GM18508 (cell line): ENCODE data around the gene TGFBR2.

ENCODE experiments used
- ATAC-seq: cut with Tn5 transposase; IDR thresholded peaks from one replicate; pipeline ENCODE4 v1.9.1; 2021; ENCODE audit warnings: moderate number of reproducible peaks; ENCODE audit not compliant: insufficient read depth, unreplicated experiment

Gene TGFBR2

DNA sequence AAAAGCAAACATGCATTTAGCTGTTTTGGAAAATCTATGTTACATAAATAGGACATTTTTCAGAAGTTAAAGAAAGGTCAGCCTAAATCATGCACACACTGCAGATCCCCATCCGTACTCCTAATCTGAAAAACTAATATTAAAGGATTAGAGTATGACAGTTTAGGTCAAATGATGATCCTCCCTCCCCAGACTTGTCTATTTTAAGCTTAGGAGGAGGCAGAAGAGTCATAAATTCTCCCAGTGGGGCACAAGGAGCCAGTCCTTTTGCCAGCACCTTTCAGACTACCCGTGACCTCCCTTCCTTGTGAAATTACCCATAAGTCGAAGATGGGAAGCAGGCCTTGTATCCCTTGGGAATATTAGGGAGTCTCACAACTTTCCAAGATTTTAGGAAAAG, 78.0 kb downstream of the TGFBR2 start:
- ATAC-seq: no peak

DNA sequence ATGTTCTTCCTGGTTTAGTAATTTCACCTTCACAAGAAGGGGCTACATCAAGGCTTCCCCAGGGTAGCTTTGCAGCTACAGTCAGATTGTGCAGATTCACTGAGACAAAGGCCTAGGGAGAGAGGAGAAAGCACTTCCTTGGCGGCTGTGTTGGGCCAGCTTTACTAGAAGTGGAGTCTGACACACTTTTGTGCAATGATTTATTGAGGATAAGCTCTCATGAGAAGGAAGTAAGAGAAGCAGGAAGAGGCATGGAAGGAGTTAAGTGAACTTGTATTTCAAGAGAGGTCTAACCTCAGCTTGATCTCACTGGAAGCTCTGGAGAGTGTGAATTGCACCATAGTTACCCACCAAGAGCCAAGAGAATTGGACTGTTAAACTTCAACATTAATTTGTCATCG, 78.9 kb downstream of the TGFBR2 start:
- ATAC-seq: no peak

DNA sequence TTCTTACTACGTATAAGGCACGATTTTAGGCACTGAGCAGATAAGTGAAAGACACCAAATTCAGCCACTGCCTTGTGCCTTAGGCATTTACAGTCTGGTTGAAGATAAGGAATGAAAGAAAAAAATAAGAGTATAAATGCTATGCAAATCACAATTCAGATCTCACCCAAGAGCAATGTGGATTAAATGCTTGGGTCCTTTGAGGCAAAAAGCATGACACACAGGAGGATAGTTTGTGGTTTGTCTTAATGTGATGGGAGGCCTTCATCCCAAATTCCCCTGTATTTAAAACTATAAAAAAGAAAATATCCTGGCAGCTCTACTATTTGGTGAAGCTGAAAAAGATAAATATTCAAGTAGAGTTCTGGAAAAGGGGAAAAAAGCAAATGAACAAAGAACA, 79.8 kb downstream of the TGFBR2 start:
- ATAC-seq: no peak

DNA sequence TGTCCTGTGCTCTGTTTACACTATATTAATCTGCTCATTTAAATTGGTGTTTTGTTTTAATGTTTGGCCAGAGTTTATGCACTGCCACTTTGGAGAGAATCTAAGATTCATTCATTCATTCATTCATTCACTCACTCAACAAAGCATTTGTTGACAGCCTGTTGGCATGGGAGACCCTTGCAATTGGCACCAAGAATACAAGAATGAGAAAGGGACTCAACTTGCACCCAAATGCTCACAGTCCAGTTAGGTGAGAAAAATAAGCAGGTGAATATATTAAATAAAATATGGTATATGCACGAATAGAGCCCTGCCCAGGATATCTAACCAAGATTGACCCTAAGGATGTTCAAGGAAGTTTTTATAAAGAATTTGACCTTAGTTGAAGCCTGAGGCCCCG, 80.4 kb downstream of the TGFBR2 start:
- ATAC-seq: no peak

DNA sequence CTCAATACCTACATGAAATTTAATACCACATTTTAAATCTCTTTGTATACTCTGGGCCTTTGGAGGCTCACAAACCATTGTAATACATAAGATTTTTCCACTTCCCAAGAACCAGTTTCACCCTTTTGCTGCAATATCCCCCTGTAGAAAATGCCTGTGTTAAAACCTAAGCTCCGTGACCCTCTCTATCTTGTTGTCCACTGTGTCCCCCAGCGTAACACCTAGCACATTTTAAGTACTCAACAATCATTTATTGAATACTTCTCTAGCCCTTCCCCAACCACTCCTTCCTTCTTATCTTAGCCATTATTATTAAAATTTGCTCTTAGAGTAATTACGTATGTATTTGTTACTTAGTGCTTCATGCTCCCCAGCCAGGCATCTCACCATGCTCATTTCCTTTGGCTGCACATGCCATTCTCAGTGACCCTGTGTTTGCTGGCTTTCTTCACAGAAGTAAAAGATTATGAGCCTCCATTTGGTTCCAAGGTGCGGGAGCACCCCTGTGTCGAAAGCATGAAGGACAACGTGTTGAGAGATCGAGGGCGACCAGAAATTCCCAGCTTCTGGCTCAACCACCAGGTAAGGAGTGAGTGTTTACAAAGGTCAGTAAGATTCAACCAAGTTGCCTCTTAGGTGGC, 81.6 kb downstream of the TGFBR2 start:
- no peak for ATAC-seq

DNA sequence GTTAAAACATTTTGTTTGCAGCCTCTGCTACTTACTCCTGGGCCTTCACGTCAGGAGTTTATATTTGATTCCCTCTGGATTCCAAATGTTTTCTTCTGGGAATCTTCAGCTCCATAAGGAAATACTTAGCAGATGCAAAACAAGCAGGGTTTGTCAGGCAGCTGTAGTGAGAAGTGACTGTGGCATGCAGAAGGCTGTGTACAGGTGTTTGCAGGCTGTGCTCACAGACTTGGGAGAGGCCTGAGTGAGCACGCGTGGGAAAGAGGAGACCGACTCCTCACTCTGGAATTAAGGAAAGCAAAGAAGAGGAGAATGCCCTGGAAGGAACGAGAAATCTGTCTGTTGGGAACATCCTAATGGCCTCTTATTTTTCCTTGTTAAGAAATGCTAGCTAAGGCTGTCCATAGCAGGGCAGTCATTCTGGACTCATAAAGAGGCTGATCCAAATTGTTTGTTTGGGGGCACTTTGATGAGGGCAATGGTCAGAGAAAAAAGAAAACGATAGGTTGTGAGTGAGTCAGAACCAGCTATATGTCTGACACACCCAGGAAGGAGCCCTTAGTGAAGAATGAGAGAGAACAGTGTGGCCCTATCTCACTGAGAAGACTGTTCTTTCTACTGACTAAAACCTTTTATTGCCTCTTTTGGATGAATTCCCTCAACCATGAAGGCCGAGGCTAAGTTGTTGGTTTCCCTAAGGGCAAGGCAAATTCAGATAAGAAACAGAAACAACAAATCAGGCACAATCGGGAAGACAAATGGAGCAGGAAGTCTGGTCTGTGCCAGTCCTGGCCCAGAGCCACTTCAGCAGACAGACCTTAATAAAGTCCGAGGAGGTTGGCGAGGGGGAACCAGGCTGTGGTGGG, 82.6 kb downstream of the TGFBR2 start:
- ATAC-seq: no peak

DNA sequence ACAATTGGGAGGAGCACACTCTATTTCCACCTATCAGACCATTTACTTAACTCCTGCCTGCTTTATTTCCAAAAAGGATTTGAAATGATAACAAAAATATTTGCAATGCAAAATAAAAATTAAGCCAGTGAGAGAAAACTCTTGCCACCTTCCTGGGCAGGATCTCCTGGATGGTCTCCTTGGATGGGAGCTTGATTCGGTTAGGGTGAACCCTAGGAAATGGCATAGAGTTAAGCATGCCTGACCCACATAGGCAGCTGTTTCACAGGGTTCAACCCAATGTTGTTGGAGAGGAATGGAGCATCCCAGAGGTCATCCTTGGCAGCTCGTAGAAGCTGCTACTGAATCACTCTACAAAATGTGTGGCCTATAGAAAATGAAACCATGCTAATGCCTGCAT, 83.8 kb downstream of the TGFBR2 start:
- ATAC-seq: no peak

DNA sequence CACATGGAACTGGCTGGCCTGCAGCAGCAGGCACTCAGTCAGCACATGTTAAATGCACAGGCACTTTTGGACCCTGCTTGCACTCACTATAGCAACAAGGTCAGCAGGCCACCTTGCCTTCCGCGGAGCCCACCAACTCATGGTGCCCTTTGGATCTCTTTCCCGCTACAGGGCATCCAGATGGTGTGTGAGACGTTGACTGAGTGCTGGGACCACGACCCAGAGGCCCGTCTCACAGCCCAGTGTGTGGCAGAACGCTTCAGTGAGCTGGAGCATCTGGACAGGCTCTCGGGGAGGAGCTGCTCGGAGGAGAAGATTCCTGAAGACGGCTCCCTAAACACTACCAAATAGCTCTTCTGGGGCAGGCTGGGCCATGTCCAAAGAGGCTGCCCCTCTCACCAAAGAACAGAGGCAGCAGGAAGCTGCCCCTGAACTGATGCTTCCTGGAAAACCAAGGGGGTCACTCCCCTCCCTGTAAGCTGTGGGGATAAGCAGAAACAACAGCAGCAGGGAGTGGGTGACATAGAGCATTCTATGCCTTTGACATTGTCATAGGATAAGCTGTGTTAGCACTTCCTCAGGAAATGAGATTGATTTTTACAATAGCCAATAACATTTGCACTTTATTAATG, 85.0 kb downstream of the TGFBR2 start:
- ATAC-seq: no peak

DNA sequence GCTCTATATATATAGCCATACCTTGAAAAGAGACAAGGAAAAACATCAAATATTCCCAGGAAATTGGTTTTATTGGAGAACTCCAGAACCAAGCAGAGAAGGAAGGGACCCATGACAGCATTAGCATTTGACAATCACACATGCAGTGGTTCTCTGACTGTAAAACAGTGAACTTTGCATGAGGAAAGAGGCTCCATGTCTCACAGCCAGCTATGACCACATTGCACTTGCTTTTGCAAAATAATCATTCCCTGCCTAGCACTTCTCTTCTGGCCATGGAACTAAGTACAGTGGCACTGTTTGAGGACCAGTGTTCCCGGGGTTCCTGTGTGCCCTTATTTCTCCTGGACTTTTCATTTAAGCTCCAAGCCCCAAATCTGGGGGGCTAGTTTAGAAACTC, 85.5 kb downstream of the TGFBR2 start:
- no peak for ATAC-seq

DNA sequence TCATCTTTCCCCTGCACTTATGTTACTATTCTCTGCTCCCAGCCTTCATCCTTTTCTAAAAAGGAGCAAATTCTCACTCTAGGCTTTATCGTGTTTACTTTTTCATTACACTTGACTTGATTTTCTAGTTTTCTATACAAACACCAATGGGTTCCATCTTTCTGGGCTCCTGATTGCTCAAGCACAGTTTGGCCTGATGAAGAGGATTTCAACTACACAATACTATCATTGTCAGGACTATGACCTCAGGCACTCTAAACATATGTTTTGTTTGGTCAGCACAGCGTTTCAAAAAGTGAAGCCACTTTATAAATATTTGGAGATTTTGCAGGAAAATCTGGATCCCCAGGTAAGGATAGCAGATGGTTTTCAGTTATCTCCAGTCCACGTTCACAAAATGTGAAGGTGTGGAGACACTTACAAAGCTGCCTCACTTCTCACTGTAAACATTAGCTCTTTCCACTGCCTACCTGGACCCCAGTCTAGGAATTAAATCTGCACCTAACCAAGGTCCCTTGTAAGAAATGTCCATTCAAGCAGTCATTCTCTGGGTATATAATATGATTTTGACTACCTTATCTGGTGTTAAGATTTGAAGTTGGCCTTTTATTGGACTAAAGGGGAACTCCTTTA, 86.2 kb downstream of the TGFBR2 start:
- no peak for ATAC-seq

DNA sequence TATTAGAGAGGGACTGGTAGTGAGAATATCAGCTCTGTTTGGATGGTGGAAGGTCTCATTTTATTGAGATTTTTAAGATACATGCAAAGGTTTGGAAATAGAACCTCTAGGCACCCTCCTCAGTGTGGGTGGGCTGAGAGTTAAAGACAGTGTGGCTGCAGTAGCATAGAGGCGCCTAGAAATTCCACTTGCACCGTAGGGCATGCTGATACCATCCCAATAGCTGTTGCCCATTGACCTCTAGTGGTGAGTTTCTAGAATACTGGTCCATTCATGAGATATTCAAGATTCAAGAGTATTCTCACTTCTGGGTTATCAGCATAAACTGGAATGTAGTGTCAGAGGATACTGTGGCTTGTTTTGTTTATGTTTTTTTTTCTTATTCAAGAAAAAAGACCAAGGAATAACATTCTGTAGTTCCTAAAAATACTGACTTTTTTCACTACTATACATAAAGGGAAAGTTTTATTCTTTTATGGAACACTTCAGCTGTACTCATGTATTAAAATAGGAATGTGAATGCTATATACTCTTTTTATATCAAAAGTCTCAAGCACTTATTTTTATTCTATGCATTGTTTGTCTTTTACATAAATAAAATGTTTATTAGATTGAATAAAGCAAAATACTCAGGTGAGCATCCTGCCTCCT, 87.2 kb downstream of the TGFBR2 start:
- ATAC-seq: peak; percentile 93

DNA sequence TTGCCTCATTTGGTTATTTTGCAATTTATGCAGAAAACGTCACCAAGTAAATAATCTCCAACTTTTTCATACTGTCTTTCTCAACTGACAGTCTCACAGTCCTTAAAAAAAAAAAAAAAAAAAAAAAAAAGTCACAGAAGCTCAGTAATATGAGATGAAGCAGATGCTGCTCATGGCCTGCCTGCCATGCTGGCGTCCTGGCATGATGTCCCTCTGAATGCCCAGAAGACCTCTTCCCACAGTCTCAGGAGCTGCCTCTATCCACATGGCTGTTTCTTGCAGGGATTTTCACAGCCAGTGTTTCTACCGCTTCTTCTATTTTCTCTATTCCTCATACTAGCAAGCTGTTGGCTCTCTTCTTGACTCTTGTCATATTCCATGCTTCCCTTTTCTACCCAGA, 87.7 kb downstream of the TGFBR2 start:
- ATAC-seq: no peak

DNA sequence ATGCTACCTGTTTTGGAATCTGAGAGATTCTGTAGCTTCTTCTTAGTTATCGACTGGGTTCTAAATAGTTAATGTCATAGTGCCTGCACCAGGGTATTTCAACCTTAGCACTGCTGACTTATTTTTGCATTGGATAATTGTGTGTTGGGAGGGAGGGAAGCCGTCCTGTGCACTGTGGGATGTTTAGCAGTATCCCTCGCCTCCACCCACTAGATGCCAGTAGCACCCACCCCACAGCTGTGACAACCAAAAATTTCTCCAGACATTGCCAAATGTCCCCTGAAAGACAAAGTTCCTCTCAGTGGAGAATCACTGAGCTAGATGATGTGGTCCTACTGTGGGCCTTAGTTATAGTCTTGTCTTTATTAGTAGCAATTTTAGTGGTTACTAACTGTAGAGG, 88.3 kb downstream of the TGFBR2 start:
- ATAC-seq: no peak

DNA sequence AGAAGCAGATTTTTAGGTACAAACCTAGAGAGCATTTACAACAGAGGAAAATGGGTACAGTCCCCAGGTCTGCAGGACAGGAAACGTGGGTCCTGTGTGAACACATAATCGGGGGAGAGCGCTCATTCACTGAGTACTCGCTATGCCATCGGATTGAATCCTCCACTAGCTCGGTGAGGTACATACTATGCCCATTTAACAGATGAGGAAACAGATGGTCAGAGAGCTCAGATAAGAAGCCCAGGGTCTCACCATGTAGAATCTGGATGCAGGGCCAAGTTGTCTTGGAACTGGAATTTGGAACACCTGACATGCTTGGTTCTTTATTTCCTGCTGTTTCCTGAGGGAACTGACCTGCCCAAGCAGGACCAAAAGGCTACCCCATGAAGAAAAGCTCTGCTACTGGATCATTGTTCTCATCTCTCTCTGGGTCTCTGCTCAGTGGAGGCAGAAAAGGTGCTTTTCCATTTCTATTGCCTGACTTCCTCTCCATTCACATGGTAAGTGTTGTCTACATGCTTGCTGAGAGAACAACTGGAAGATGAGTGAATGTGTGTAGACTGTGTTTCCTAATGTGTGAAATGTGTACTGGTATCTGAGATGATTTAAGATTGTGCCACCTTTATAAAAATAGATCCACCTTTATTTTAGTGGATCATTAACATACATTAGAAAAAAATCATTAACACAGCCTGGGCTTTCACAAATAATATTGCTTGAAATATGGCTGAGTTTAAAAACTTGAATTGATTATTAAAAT, 89.1 kb downstream of the TGFBR2 start:
- ATAC-seq: no peak

DNA sequence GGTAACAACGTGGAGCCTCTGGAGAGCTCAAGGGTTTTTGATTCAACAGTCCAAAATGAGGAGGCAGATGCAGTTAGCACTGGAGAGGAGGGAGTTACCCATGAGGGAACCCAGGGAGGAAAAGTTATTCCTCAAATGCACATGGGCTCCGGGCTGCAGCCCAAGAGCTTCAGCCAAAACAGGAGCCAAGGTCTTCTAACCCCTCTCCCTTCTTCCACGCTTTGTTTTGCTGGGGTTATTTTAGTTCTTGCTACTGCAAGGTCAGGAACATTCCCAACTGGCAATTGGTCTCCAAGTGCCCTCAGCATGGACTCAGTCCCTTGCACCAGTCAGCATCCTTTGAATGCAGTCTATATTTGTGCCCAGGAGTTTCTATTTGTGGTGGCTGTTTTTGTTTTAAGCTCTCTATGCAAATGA, 90.0 kb downstream of the TGFBR2 start:
- ATAC-seq: no peak

DNA sequence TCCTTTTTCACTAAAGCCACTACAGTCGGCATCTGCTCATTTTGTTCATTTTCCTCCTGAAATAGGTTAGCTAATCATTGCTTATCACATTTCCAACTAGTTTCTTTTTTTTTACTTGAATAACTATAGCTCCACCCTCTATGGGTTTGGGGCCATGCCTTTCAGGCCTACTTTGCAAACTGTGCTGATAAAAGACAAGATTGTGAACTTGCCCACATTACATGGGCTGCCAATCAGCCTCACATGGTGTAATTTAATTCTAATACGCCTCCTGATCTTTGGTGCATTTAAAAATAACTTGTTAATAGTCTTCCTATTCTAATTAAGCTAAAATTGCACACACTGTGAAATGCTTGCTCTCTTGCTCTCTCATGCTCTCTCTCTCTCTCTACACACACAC, 90.5 kb downstream of the TGFBR2 start:
- ATAC-seq: no peak

DNA sequence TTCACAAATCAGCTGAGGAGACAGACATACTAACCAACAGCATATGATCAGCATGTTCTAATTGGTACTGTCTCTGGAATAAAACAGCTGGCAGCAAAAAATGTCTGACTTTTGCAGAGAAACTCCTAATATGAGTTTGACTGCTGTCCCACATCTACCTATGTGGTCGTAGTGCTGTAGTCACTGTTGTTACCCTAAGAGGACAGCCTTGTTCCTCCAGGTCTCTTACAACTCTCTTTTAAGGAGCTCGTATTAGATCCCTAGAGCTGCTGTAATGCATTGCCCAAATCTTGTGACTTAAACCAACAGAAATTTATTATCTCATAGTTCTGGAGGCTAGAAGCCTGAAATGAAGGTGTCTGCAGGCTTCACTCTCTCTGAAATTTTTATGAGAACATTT, 92.1 kb downstream of the TGFBR2 start:
- no peak for ATAC-seq

DNA sequence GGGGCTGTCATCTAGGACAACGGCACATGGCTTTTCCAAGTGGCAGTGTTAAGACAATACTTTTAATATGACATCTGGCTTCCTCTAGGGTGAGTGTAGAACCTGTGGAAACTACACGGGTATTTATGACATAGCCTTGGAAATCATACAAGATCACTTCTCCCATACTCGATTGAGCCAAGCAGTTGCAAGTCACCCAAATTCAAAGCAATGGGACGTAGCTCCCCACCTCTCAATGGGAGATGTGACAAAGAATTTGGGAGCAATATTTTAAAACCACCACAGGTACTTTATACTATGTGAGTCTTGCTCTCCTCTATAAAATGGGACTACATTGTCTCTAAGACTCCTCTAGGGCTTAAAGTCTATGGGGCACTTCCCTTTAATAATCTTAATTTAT, 93.5 kb downstream of the TGFBR2 start:
- no peak for ATAC-seq

DNA sequence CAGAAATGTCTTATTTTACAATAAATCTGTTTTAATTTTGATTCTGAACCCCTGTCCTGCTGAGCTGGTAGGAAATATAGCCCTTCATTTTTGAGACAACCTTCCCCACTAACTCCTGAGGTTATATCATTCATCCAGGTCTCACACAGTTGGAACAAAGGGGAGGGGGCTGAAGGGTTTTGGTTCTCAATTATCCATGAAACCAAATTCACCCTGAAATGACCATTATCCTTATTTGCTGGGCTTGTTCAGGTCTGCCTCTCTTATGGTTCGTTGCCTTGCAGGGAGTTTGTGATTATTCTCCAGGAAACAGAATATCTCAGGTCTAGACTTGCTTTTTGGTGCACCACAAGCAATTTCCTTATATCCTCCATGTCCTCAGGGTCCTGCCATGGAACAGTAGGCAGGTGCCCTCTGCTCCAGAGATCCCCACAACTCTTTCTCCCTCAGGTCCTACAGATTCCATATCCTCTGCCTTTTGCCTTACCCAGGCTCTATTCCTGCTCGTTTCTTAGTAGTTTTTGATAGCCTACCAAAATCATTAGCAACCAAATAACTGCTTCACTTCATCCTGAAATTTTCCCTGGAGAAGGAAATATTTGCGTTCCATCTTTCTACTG, 94.4 kb downstream of the TGFBR2 start:
- no peak for ATAC-seq
